ENCODE measurements around the gene ARHGEF12.
"Not testable (repeated sequence)": the region's sequence is repeated elsewhere in the genome, so short reads cannot be mapped to it uniquely, and the experiment has no call there.

The ARHGEF12 gene

DNA sequence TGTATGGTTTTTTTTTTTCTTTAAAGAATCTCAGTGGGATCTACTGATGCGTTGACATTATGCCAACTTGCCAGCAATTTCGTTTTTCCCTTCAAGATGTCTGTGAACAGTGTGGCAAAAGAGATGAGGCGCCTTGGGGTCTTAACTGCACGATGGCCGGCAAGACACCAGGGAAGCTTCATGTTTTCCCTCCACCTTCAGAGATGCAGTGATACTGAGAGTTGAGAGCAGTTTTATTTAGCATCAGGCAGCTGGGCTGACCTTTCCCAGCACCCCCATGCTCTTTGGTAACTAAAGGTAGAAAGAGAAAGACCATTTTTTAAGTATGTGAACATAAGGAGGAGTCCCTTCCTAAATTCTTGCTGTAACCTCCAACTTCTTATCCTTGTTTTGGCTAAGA, 163.6 kb downstream of the ARHGEF12 start:
- DNase-seq (ENCODE audit: low read depth) = no peak
- TF ChIP-seq, protein P1, sequence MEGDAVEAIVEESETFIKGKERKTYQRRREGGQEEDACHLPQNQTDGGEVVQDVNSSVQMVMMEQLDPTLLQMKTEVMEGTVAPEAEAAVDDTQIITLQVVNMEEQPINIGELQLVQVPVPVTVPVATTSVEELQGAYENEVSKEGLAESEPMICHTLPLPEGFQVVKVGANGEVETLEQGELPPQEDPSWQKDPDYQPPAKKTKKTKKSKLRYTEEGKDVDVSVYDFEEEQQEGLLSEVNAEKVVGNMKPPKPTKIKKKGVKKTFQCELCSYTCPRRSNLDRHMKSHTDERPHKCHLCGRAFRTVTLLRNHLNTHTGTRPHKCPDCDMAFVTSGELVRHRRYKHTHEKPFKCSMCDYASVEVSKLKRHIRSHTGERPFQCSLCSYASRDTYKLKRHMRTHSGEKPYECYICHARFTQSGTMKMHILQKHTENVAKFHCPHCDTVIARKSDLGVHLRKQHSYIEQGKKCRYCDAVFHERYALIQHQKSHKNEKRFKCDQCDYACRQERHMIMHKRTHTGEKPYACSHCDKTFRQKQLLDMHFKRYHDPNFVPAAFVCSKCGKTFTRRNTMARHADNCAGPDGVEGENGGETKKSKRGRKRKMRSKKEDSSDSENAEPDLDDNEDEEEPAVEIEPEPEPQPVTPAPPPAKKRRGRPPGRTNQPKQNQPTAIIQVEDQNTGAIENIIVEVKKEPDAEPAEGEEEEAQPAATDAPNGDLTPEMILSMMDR (conservative IDR thresholded peaks at IDR 0.05; ENCODE audit: control insufficient read depth, insufficient read depth, low read depth, low read length) = no peak
- no peak overlapping the region for H3K4me3 ChIP-seq (ENCODE audit: control insufficient read depth, low read depth, low read length)

DNA sequence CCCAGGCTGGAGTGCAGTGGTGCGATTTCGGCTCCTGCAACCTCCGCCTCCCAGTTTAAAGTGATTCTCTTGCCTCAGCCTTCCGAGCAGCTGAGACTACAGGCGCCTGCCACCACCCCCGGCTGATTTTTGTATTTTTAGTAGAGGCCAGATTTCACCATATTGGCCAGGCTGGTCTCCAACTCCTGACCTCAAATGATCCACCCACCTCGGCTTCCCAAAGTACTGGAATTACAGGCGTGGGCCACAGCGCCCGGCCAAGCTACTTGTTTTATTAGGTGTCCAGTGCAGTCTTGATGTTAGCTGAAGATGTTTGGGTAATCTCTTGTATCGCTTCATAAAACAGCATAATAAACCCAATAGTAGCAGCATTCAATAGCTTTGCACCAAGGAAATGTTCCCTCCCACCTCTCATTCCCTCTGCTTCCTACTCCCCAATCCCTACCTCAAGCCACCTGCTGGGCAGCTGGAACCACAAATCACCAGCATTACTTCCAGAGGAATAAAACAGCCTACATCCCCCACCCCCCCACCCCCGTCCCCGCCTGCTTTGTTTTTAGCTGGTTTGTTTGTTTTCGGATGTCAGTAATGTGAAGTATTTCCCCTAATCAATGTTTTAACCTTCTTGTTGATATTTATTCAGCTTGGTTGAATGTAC, 164.3 kb downstream of the ARHGEF12 start:
- TF ChIP-seq, protein P1 (conservative IDR thresholded peaks at IDR 0.05; ENCODE audit: control insufficient read depth, insufficient read depth, low read depth, low read length) = no peak
- no peak overlapping the region for H3K4me3 ChIP-seq (ENCODE audit: control insufficient read depth, low read depth, low read length)
- DNase-seq (ENCODE audit: low read depth) = peak; percentile 54

DNA sequence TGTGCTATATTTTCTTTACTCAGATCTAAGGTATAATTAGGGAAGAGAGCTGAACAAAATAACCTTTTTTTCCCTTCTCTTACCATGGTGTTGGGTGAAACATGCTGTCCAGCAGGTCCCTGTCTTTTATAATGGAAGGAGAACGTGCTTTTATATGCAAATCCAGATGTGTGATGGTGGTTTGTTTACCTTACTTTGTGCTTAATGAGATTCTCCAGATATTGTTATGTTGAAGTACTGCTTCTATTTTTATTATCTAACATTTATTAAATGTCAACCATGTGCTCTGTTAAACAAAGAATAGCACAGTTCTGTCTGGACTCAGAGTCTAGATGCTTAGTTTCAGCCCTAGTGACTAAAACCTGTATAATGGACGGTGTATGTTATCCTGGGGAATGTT, 165.2 kb downstream of the ARHGEF12 start:
- no peak overlapping the region for H3K4me3 ChIP-seq (ENCODE audit: control insufficient read depth, low read depth, low read length)
- TF ChIP-seq, protein P1 (conservative IDR thresholded peaks at IDR 0.05; ENCODE audit: control insufficient read depth, insufficient read depth, low read depth, low read length) = no peak
- DNase-seq (ENCODE audit: low read depth) = no peak

DNA sequence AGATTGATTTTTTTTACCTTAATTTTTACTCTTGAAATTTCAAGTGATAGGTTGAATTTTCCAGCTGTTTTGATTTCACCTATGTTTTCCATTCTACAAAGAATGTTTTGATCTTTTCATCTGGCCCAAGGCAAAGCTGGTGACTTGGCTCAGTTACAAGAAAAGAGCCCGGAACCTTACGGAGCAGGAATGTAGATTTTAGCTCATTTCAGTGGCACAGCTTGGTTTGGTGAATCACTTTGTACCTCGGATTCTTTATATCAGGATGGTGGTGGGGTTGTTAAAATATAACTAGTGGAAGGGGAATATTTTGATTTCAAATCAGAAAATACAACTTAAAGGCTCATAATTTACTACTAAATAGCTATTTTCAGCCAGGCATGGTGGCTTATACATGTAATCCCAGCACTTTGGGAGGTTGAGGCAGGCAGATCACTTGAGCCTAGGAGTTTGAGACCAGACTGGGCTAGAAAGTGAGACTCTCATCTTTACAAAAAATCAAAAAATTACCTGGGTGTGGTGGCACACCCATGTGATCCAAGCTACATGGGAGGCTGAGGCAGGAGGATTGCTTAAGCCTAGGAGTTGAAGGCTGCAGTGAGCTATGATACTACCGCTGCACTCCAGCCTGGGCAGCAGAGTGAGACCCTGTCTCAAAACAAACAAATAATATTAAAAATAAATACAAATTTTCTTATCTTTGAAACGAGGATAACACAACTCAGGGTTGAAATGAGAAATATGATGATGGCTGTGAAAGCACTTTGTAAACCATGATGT, 166.0 kb downstream of the ARHGEF12 start:
- H3K4me3 ChIP-seq (ENCODE audit: control insufficient read depth, low read depth, low read length) = no peak overlapping the region
- TF ChIP-seq, protein P1 (conservative IDR thresholded peaks at IDR 0.05; ENCODE audit: control insufficient read depth, insufficient read depth, low read depth, low read length) = no peak
- DNase-seq (ENCODE audit: low read depth) = no peak

DNA sequence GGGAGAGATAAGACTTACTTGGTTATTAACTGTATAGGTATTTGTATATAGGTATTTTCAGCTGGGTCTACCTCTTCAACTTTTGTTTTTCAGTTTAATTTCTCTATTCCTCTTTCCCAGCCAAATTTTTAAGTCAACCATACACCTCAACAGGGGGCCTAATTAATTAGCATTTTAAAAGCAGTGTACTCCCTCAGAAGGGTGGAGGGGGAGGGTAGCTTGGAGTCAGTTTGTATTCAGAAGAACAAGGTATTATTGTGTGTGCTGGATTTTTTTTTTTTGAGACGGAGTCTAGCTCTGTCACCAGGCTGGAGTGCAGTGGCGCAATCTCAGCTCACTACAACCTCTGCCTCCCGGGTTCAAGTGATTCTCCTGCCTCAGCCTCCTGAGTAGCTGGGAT, 167.3 kb downstream of the ARHGEF12 start:
- H3K4me3 ChIP-seq (ENCODE audit: control insufficient read depth, low read depth, low read length); DNase-seq (ENCODE audit: low read depth): not testable (repeated sequence)

DNA sequence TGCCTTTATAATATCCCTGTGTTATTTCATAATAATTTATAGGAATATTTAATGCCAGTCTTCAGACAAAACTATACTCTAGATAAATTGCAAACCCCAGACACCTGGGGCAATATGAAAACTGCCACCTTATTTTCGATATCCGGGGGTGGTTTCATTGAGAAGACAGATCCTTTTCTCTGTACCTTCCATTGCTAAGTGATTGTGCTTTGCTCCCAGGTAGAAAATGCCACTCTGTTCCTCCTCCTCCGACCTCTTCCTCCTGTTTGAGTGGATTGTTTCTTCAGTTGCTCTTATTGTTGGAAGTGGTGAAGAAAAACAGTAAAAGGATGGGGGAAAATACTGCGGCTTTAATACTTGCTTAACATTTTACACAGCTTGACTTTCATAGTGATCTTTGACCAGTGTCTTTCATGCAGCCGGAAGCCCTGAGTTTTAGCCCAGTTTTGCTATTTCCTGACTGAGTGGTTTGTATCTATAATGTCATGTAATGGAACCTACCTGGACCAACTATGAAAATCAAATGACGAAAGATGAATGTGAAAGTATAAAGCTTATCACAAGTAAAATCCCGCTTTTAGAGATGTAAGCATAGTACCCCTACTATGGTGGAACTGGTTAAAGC, 169.7 kb downstream of the ARHGEF12 start:
- no peak overlapping the region for H3K4me3 ChIP-seq (ENCODE audit: control insufficient read depth, low read depth, low read length)
- DNase-seq (ENCODE audit: low read depth) = no peak
- TF ChIP-seq, protein P1 (conservative IDR thresholded peaks at IDR 0.05; ENCODE audit: control insufficient read depth, insufficient read depth, low read depth, low read length) = no peak

All from fibroblast of mammary gland (primary cell).